AG04449 (cell line): ENCODE data around the gene ZNF526.
"Not testable (repeated sequence)": the region's sequence is repeated elsewhere in the genome, so short reads cannot be mapped to it uniquely, and the experiment has no call there.

Source experiments
- CTCF ChIA-PET: fragments of 350-600 bp; formaldehyde crosslinking; extraction: SDS; loops from one replicate; lab custom pipeline; 2021; ENCODE audit warnings: antibody characterized with exemption; lab: Yijun Ruan, JAX
- POLR2A ChIA-PET: fragments of 400-600, 350-600 bp; formaldehyde crosslinking; extraction: SDS; loops from one replicate; lab custom pipeline; 2020; ENCODE audit warnings: antibody characterized with exemption, inconsistent platforms; lab: Yijun Ruan, JAX
- DNase-seq: peaks from one replicate; pipeline ENCODE4 v3.0.0-alpha.2; 2010; ENCODE audit warnings: low read depth, low spot score
- H3K4me3 ChIP-seq: 2 replicates; pipeline ENCODE4 v1.5.1; 2011; ENCODE audit warnings: low read depth, mild to moderate bottlenecking, control low read depth, low read length
- TF ChIP-seq, protein P1 (sequence below): IDR thresholded peaks from one replicate; pipeline ENCODE4 v1.5.1; 2011; ENCODE audit warnings: mild to moderate bottlenecking, moderate library complexity, low read length, control low read depth, inconsistent platforms; ENCODE audit not compliant: insufficient read depth; ENCODE audit errors: missing control alignments

Gene ZNF526

DNA sequence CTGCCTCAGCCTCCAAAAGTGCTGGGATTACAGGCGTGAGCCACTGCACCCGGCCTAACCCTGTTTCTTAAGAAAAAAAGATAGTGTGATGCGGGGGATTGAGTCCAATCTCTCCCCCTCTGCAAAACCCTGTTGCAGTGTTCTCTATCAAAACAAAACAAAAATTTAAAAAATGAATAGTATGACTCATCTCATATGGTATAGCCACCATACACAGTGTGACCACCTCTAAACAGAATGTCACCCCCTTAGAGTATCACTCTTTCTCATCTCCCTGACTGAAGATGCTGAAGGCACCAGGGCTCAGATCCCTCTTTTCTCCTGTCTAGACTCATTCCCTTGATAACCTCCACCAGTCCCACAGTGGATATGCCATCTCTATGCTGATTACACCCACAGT is 41.7 kb downstream of the ZNF526 start:
- CTCF ChIA-PET, result interaction anchor here (0.9 to 2.6 kb wide), 3 partner anchors 14 to 18 kb away, joined by 3 to 9 read pairs (median 3); no protein-coding TSS in a partner anchor

DNA sequence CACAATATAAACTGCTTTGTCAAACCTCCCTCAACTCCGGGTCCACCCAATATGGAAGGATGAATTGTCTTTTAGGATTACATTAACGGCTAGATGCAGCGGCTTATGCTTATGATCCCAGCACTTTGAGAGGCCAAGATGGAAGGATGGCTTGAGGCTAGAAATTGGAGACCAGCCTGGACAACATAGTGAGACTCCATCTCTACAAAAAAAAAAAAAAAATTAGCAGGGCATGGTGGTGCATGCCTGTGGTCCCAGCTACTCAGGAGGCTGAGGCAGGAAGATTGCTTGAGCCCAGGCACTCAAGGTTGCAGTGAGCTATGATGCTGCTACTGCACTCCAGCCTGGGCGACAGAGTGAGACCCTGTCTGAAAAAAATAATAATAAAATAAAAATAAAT is 46.0 kb downstream of the ZNF526 start:
- POLR2A ChIA-PET, result interaction anchor here (0.7 kb wide), 1 partner anchor 8 kb away, joined by 6 read pairs; no protein-coding TSS in a partner anchor
- not testable (repeated sequence) for DNase-seq, H3K4me3 ChIP-seq
- CTCF ChIA-PET, result interaction anchor here (1.0 kb wide), 1 partner anchor 21 kb away, joined by 4 read pairs; no protein-coding TSS in a partner anchor

More for the DNA sequence above, 41.7 kb downstream of the ZNF526 start:
- TF ChIP-seq, protein P1, sequence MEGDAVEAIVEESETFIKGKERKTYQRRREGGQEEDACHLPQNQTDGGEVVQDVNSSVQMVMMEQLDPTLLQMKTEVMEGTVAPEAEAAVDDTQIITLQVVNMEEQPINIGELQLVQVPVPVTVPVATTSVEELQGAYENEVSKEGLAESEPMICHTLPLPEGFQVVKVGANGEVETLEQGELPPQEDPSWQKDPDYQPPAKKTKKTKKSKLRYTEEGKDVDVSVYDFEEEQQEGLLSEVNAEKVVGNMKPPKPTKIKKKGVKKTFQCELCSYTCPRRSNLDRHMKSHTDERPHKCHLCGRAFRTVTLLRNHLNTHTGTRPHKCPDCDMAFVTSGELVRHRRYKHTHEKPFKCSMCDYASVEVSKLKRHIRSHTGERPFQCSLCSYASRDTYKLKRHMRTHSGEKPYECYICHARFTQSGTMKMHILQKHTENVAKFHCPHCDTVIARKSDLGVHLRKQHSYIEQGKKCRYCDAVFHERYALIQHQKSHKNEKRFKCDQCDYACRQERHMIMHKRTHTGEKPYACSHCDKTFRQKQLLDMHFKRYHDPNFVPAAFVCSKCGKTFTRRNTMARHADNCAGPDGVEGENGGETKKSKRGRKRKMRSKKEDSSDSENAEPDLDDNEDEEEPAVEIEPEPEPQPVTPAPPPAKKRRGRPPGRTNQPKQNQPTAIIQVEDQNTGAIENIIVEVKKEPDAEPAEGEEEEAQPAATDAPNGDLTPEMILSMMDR, result no peak
- no peak overlapping the region for H3K4me3 ChIP-seq
- no peak for DNase-seq
- POLR2A ChIA-PET, result interaction anchor here (0.5 kb wide), 1 partner anchor 165 kb away, joined by 4 read pairs; no protein-coding TSS in a partner anchor

DNA sequence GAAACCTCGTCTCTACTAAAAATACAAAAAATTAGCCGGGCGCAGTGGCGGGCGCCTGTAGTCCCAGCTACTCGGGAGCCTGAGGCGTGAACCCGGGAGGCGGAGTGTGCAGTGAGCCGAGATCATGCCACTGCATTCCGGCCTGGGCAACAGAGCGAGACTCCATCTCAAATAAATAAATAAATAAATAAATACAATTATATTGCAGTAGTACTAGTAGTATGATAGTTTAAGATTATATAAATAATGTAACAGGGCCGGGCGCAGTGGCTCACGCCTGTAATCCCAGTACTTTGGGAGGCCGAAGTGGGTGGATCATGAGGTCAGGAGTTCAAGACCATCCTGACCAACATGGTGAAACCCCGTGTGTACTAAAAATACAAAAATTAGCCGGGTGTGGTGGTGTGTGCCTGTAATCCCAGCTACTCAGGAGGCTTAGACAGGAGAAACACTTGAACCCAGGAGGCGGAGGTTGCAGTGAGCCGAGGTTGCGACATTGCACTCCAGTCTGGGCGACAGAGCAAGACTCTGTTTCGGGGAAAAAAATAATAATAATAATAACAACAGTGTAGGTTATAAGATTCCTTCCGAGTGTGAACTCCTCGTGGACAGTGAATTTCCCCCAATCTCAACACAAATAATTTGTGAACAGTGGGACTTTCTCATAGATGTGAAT is 47.0 kb downstream of the ZNF526 start:
- not testable (repeated sequence) for H3K4me3 ChIP-seq, DNase-seq
- ChIA-PET CTCF (interaction anchor here (0.9 kb wide), 1 partner anchor 22 kb away, joined by 3 read pairs; no protein-coding TSS in a partner anchor), POLR2A (interaction anchor here (0.7 kb wide), 1 partner anchor 9 kb away, joined by 6 read pairs; no protein-coding TSS in a partner anchor)

DNA sequence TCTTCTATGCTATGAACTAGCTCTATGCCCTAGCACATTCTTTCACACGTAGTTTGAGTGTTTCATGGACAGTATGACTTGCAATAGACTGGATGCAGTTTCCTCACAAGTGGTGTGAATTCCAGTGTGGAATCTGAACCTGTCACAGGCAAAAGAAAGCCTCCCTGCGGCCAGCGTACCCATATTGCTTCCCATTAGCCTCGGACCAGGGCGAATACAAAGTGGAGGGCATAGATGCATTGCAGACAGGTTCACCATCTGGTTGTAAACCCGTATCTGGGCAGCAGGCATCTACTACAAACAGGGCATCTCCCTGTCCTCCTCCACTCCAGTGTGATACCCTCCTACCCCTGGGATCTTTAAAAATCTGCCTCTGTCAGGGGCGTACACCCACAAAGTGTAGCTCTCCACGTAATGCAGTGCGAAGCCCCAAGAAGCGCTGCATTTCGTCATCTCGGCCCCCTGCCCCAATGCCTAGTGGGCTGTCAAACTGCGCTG is 47.6 kb downstream of the ZNF526 start:
- CTCF ChIA-PET, result interaction anchor here (0.9 kb wide), 1 partner anchor 22 kb away, joined by 3 read pairs; no protein-coding TSS in a partner anchor
- POLR2A ChIA-PET, result no interaction called here
- no peak for DNase-seq
- H3K4me3 ChIP-seq, result peak overlapping the region; percentile 70
- TF ChIP-seq, protein P1, result no peak

DNA sequence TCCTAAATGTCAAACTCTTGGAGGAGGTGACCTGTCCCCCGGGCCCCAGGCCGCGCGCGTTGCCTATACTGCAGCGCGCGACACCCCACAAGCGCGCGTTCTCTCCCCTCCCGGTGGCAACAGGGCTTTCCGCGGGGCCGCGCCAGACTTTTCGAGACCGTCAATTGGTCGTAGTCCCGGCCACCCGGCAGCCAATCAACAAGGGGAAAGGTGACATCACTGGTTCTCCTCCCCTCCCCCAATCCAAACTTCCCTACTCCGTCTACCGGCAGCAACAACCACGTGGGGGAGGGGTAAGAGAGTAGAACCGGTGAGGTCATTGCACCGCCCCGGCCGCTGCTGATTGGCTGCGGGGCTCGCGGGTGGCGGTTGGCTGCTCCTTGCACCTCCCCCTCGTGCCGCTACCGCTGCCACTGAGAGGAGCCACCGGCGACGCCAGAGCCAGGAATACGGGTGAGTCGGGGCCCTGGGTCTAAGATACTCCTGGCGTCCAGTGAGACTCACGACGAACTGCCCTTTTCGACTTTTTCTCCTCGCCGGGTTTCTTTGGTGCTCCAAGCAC is 48.1 kb downstream of the ZNF526 start:
- H3K4me3 ChIP-seq, result peak overlapping the region; percentile 96
- peak; percentile 94 for DNase-seq
- ChIA-PET POLR2A (no interaction called here), CTCF (no interaction called here)
- TF ChIP-seq, protein P1, result no peak

DNA sequence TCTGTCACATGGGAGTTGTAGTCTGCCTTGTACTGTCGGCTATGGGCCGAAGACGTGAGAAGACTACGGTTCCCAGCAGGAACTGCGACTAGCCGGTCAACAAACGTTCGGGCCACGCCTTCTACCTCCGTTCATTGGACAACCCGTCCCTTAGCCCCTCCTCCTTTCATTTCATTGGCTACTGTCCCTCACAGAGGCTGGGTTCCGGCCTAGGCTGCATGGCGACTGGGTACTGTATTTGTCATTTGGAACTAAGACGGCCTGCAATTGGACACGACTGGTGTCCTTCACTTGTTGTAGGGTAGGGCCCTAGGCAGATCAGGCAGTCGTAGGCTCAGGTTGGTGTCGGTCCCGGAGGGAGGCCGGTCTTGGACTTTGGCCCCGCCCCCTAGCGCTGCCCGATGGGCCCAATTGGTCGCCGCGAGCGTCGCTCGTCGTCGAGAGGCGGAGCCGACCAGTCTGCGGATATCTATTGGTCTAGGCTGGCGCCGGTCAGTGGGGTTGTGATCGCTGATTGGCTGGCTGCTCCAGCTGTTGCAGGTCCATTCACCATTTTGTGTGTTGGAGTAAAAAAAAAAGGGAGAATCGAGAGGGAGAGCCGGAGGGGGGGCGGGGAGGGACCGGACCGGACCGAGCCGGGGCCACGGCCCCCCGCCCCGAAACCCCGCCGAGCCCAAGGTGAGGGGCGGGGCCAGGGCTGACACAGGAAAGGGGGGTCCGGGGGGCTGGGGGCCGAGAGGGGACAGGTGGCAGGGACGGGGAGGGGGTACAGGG is 48.8 kb downstream of the ZNF526 start, which contains the start of gene CIC:
Gene CIC (plus strand): TSS at position 549 of the 774 bp plus-strand sequence. CDS start 2,532 bp downstream, outside the sequence.
- POLR2A ChIA-PET, result no interaction called here

More for the DNA sequence above, 48.8 kb downstream of the ZNF526 start, which contains the start of gene CIC:
- DNase-seq, result peak; percentile 100
- TF ChIP-seq, protein P1, result no peak
- CTCF ChIA-PET, result interaction anchor here (1.3 to 2.7 kb wide), 3 partner anchors 10 to 132 kb away, joined by 3 to 49 read pairs (median 17); no protein-coding TSS in a partner anchor
- H3K4me3 ChIP-seq, result peak within 1 kb of the TSS; percentile 96
